ENCODE results near the gene GPR83.

Gene GPR83

GRCh38 chr11:94336033-94336432 is 65.2 kb downstream of the GPR83 start:
- Histone ChIP-seq H3K4me3 (replicated peaks; ENCODE audit: insufficient read depth, low read length) (no peak overlapping the region), H3K27me3 (ENCODE audit: insufficient read depth, poor library complexity, severe bottlenecking) (no peaks in the 10 kb centered on the region), H3K27ac (replicated peaks) (no peak overlapping the region)
- no peak for DNase-seq (ENCODE audit: low read depth in 1 of 2, low spot score in 1 of 2)
- TF ChIP-seq, protein P1, sequence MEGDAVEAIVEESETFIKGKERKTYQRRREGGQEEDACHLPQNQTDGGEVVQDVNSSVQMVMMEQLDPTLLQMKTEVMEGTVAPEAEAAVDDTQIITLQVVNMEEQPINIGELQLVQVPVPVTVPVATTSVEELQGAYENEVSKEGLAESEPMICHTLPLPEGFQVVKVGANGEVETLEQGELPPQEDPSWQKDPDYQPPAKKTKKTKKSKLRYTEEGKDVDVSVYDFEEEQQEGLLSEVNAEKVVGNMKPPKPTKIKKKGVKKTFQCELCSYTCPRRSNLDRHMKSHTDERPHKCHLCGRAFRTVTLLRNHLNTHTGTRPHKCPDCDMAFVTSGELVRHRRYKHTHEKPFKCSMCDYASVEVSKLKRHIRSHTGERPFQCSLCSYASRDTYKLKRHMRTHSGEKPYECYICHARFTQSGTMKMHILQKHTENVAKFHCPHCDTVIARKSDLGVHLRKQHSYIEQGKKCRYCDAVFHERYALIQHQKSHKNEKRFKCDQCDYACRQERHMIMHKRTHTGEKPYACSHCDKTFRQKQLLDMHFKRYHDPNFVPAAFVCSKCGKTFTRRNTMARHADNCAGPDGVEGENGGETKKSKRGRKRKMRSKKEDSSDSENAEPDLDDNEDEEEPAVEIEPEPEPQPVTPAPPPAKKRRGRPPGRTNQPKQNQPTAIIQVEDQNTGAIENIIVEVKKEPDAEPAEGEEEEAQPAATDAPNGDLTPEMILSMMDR (IDR thresholded peaks at IDR 0.05; ENCODE audit: insufficient read depth, low read length): no peak
- TF ChIP-seq SPI1 (IDR thresholded peaks at IDR 0.05; ENCODE audit: borderline replicate concordance, low read depth): no peak
- TF ChIP-seq POLR2AphosphoS5 (IDR thresholded peaks at IDR 0.05; ENCODE audit: low read depth): no peak
- TF ChIP-seq GABPA (IDR thresholded peaks at IDR 0.05; ENCODE audit: low read depth): no peak
- no peak for TF ChIP-seq REST (IDR thresholded peaks at IDR 0.05; ENCODE audit: insufficient replicate concordance, low read depth)

DNA sequence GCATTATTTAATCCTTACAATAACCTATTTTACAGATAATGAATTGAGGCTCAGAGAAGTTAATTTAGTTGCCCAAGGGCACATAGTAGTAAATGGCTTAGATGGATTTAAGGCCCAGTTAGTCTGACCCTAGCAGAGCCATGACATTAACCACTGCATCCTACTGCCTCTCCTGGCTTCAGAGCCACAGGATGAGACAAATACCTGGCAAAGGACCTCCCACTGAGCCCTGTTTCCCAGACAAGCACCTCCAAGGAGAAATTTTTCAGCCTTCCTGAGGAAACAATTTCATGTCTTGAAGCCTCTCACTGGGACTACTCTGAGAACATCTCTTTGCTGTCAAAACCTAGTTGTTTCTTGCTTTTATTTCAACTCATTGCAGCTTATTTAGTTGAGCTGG is 68.4 kb downstream of the GPR83 start:
- no peak overlapping the region for H3K27ac ChIP-seq (replicated peaks)
- no peak overlapping the region for H3K4me3 ChIP-seq (replicated peaks; ENCODE audit: insufficient read depth, low read length)
- TF ChIP-seq GABPA (IDR thresholded peaks at IDR 0.05; ENCODE audit: low read depth): no peak
- TF ChIP-seq POLR2AphosphoS5 (IDR thresholded peaks at IDR 0.05; ENCODE audit: low read depth): no peak
- TF ChIP-seq REST (IDR thresholded peaks at IDR 0.05; ENCODE audit: insufficient replicate concordance, low read depth): no peak
- TF ChIP-seq, protein P1 (IDR thresholded peaks at IDR 0.05; ENCODE audit: insufficient read depth, low read length): no peak
- no peak for TF ChIP-seq SPI1 (IDR thresholded peaks at IDR 0.05; ENCODE audit: borderline replicate concordance, low read depth)
- no peak for DNase-seq (ENCODE audit: low read depth in 1 of 2, low spot score in 1 of 2)
- no peaks in the 10 kb centered on the region for H3K27me3 ChIP-seq (ENCODE audit: insufficient read depth, poor library complexity, severe bottlenecking)

GRCh38 chr11:94330789-94331188 is 70.4 kb downstream of the GPR83 start:
- TF ChIP-seq, protein P1 (IDR thresholded peaks at IDR 0.05; ENCODE audit: insufficient read depth, low read length): no peak
- TF ChIP-seq SPI1 (IDR thresholded peaks at IDR 0.05; ENCODE audit: borderline replicate concordance, low read depth): no peak
- no peak for TF ChIP-seq REST (IDR thresholded peaks at IDR 0.05; ENCODE audit: insufficient replicate concordance, low read depth)
- TF ChIP-seq GABPA (IDR thresholded peaks at IDR 0.05; ENCODE audit: low read depth): no peak
- TF ChIP-seq POLR2AphosphoS5 (IDR thresholded peaks at IDR 0.05; ENCODE audit: low read depth): no peak
- no peaks in the 10 kb centered on the region for H3K27me3 ChIP-seq (ENCODE audit: insufficient read depth, poor library complexity, severe bottlenecking)
- H3K4me3 ChIP-seq (replicated peaks; ENCODE audit: insufficient read depth, low read length): no peak overlapping the region
- no peak for DNase-seq (ENCODE audit: low read depth in 1 of 2, low spot score in 1 of 2)
- H3K27ac ChIP-seq (replicated peaks): no peak overlapping the region
